Endothelial cell of umbilical vein (primary cell): Measurements from ENCODE around the gene IRF2.

Experiments used
- CTCF ChIP-seq, 2 donors: IDR thresholded peaks; 1 replicate in 1 of 2; 2 replicates in 1 of 2; pipeline ENCODE4 v1.5.1; 2011; ENCODE audit warnings: low read length in 2 of 2, mild to moderate bottlenecking in 2 of 2, moderate library complexity in 2 of 2, control low read depth in 1 of 2, inconsistent platforms in 1 of 2, low read depth in 1 of 2; ENCODE audit not compliant: insufficient read depth in 1 of 2; ENCODE audit errors: extremely low read depth in 1 of 2
- JUN ChIP-seq: IDR thresholded peaks from 2 replicates; pipeline ENCODE4 v1.6.1; 2011; ENCODE audit warnings: borderline replicate concordance, low read depth; ENCODE audit not compliant: insufficient read length, insufficient read depth
- MAX ChIP-seq: IDR thresholded peaks from 2 replicates; pipeline ENCODE4 v1.6.1; 2011; ENCODE audit not compliant: insufficient read depth, insufficient read length
- POLR2A ChIP-seq: IDR thresholded peaks from 2 replicates; pipeline ENCODE4 v1.6.1; 2012; ENCODE audit warnings: low read depth, mild to moderate bottlenecking, control low read depth, low read length
- POLR2AphosphoS5 ChIP-seq: IDR thresholded peaks from 2 replicates; pipeline ENCODE4 v1.6.1; 2012; ENCODE audit warnings: low read depth, mild to moderate bottlenecking, control low read depth, low read length, moderate library complexity; ENCODE audit not compliant: insufficient read depth

- TF ChIP-seq CTCF (IDR thresholded peaks at IDR 0.05; ENCODE audit: extremely low read depth in 1 of 2, insufficient read depth in 1 of 2, low read depth in 1 of 2, low read length in 2 of 2) (no peak), POLR2A (no peak), MAX (no peak), POLR2AphosphoS5 (no peak), JUN (no peak)
These were observed 82.0 kb downstream of the IRF2 start for GRCh38 chr4:184392316-184392715.
